Measurements from ENCODE around the gene TNFAIP8L3.
"Not testable (repeated sequence)": the region's sequence is repeated elsewhere in the genome, so short reads cannot be mapped to it uniquely, and the experiment has no call there.

Gene TNFAIP8L3

GRCh38 chr15:51038974-51039319 lies 55.8 kb downstream of the TNFAIP8L3 start:
- DNase-seq (ENCODE audit: extremely low spot score) = no peak
- POLR2A ChIA-PET = no interaction called here
- CTCF ChIA-PET = no interaction called here

DNA sequence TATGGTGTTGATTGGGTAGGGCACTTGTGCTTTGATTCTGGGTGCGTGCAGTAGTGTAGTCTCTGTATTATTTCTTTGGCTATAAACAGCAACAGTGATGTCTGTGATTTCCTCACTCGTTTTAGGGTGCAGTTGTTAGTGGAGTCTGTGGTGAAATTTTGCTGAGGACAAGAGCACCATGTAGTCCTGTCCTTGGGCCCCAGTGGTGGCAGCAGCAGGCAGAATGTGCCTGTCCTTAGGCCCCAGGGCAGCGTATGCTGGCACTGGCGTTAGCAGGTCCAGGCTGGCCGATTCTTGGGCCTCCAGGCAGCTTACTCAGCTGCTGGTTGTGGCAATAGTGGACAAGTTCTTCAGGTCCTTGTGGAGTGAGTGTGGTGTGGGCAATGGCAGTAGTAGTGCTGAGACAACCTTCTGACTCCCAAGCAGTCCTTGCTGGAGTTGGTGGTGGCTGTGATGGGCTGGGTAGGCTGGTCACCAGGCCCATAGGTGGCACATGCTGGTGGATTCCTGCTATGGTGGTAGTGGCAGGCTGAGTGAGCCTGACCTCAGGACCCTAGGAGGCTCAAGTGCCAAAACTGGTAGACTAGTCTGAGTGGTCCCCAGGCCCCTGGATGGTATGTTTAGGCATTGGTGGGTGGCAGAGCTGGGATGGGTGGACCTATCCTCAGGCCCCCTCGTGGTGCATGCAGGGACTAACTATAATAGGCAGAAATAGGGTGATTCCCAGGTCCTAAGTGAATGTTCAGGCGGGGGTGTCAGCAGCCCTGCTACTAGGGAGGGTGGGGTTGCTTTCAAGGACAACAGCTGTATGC lies 56.3 kb downstream of the TNFAIP8L3 start:
- POLR2A ChIA-PET = no interaction called here
- TF ChIP-seq CTBP1 (IDR thresholded peaks at IDR 0.05; ENCODE audit: borderline replicate concordance) (no peak), BHLHE40 (IDR thresholded peaks at IDR 0.05; ENCODE audit: borderline replicate concordance) (no peak), LEF1 (IDR thresholded peaks at IDR 0.05; ENCODE audit: borderline replicate concordance) (no peak), FOXA1 (IDR thresholded peaks at IDR 0.05) (no peak), ELF4 (IDR thresholded peaks at IDR 0.05) (no peak), ZNF384 (IDR thresholded peaks at IDR 0.05) (no peak), HDGF (IDR thresholded peaks at IDR 0.05; ENCODE audit: borderline replicate concordance) (no peak)
- TF ChIP-seq, protein P1, sequence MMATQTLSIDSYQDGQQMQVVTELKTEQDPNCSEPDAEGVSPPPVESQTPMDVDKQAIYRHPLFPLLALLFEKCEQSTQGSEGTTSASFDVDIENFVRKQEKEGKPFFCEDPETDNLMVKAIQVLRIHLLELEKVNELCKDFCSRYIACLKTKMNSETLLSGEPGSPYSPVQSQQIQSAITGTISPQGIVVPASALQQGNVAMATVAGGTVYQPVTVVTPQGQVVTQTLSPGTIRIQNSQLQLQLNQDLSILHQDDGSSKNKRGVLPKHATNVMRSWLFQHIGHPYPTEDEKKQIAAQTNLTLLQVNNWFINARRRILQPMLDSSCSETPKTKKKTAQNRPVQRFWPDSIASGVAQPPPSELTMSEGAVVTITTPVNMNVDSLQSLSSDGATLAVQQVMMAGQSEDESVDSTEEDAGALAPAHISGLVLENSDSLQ (IDR thresholded peaks at IDR 0.05) = no peak
- no peak for DNase-seq (ENCODE audit: extremely low spot score)
- CTCF ChIA-PET = no interaction called here

More at GRCh38 chr15:51038974-51039319, 55.8 kb downstream of the TNFAIP8L3 start:
- TF ChIP-seq TARDBP (IDR thresholded peaks at IDR 0.05) = no peak
- no peak for TF ChIP-seq BHLHE40 (IDR thresholded peaks at IDR 0.05; ENCODE audit: borderline replicate concordance)
- no peak for TF ChIP-seq HDGF (IDR thresholded peaks at IDR 0.05; ENCODE audit: borderline replicate concordance)
- TF ChIP-seq NFRKB (IDR thresholded peaks at IDR 0.05) = no peak
- no peak for TF ChIP-seq CTBP1 (IDR thresholded peaks at IDR 0.05; ENCODE audit: borderline replicate concordance)
- TF ChIP-seq, protein P1 (IDR thresholded peaks at IDR 0.05) = no peak
- TF ChIP-seq ZNF384 (IDR thresholded peaks at IDR 0.05) = no peak
- TF ChIP-seq SUZ12 (IDR thresholded peaks at IDR 0.05) = no peak
- no peak for TF ChIP-seq SP1 (IDR thresholded peaks at IDR 0.05)
- no peak for TF ChIP-seq FOXK2 (IDR thresholded peaks at IDR 0.05)

- DNase-seq (ENCODE audit: extremely low spot score); POLR2A ChIA-PET; CTCF ChIA-PET: not testable (repeated sequence)
- TF ChIP-seq L3MBTL2 (conservative IDR thresholded peaks at IDR 0.05) (peak; percentile 63), NFRKB (IDR thresholded peaks at IDR 0.05) (0 out of 2 replicates have a peak, but pooled peaks have one; percentile 39)
These were observed 57.2 kb downstream of the TNFAIP8L3 start for GRCh38 chr15:51037474-51037873.

DNA sequence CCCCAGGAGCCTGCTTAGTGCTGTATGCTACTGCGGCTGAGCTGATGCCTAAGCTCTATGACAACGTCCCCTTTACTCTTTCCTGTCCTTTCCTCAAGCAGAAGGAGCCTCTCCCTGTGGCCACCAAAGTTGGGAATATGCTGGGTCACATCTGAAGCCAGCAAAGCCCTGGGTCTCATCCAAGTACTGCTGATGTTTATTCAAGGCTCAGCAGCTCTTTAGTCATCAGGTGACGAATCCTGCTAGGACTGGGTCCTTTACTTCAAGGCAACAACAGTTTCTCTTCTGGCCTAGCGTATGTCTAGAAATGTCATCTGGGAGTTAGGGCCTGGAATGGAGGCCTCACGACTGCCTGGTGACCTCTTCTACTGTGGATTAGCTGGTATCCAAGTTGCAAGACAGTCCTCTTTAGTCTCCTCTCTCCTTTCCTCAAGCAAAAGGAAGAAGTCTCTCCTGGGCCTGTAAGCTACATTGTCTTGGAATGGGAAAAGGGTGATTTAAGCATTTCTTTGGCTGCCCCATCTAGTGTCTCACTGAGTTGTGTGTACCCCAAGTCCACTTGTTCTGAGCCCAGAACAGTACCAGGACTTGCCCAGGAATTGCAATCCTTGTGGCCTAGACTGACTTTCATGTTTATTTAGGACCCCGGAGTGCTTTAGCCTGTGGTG lies 63.9 kb downstream of the TNFAIP8L3 start:
- no peak for TF ChIP-seq FOXA1 (IDR thresholded peaks at IDR 0.05)
- TF ChIP-seq ARNT (IDR thresholded peaks at IDR 0.05) = no peak
- no peak for TF ChIP-seq HDGF (IDR thresholded peaks at IDR 0.05; ENCODE audit: borderline replicate concordance)
- TF ChIP-seq CTBP1 (IDR thresholded peaks at IDR 0.05; ENCODE audit: borderline replicate concordance) = no peak
- TF ChIP-seq ZNF384 (IDR thresholded peaks at IDR 0.05) = no peak
- no peak for TF ChIP-seq SUZ12 (IDR thresholded peaks at IDR 0.05)
- TF ChIP-seq SP1 (IDR thresholded peaks at IDR 0.05) = no peak
- TF ChIP-seq LEF1 (IDR thresholded peaks at IDR 0.05; ENCODE audit: borderline replicate concordance) = no peak
- no peak for TF ChIP-seq FOXM1 (IDR thresholded peaks at IDR 0.05; ENCODE audit: borderline replicate concordance)
- TF ChIP-seq TARDBP (IDR thresholded peaks at IDR 0.05) = no peak
- TF ChIP-seq NFRKB (IDR thresholded peaks at IDR 0.05) = no peak
- TF ChIP-seq, protein P1 (IDR thresholded peaks at IDR 0.05) = no peak
- no peak for TF ChIP-seq L3MBTL2 (conservative IDR thresholded peaks at IDR 0.05)
- TF ChIP-seq BHLHE40 (IDR thresholded peaks at IDR 0.05; ENCODE audit: borderline replicate concordance) = no peak
- no peak for TF ChIP-seq FOXK2 (IDR thresholded peaks at IDR 0.05)
- ChIA-PET POLR2A (no interaction called here), CTCF (no interaction called here)
- no peak for DNase-seq (ENCODE audit: extremely low spot score)

GRCh38 chr15:51025454-51025846 lies 69.3 kb downstream of the TNFAIP8L3 start:
- no peak for DNase-seq (ENCODE audit: extremely low spot score)
- ChIA-PET POLR2A (no interaction called here), CTCF (no interaction called here)
- TF ChIP-seq FOXM1 (IDR thresholded peaks at IDR 0.05; ENCODE audit: borderline replicate concordance) (no peak), NFRKB (IDR thresholded peaks at IDR 0.05) (no peak), CTBP1 (IDR thresholded peaks at IDR 0.05; ENCODE audit: borderline replicate concordance) (no peak), TARDBP (IDR thresholded peaks at IDR 0.05) (no peak), ARNT (IDR thresholded peaks at IDR 0.05) (no peak), L3MBTL2 (conservative IDR thresholded peaks at IDR 0.05) (no peak), SP1 (IDR thresholded peaks at IDR 0.05) (no peak), LEF1 (IDR thresholded peaks at IDR 0.05; ENCODE audit: borderline replicate concordance) (no peak), ELF4 (IDR thresholded peaks at IDR 0.05) (no peak), FOXK2 (IDR thresholded peaks at IDR 0.05) (no peak), SUZ12 (IDR thresholded peaks at IDR 0.05) (no peak)
- TF ChIP-seq, protein P1 (IDR thresholded peaks at IDR 0.05) = no peak

Measured in HEK293T (cell line).